ENCODE data around the gene VIPR2.

- TF ChIP-seq CTCF (IDR thresholded peaks at IDR 0.05) (no peak), POLR2A (IDR thresholded peaks at IDR 0.05) (no peak)
Observed at GRCh38 chr7:159109653-159110035, 35.0 kb downstream of the VIPR2 start.
